NT2/D1 (cell line): Measurements from ENCODE around the gene FRMD5.
"Not testable (repeated sequence)": the region's sequence is repeated elsewhere in the genome, so short reads cannot be mapped to it uniquely, and the experiment has no call there.

Source experiments
- DNase-seq: peaks from one replicate; pipeline ENCODE4 v3.0.0-alpha.2; 2011; ENCODE audit warnings: low read depth, low spot score
- H3K27me3 ChIP-seq: 2 replicates; pipeline ENCODE4 v1.6.0; 2011; ENCODE audit warnings: mild to moderate bottlenecking; ENCODE audit not compliant: insufficient read length, insufficient read depth
- H3K36me3 ChIP-seq: 2 replicates; pipeline ENCODE4 v1.6.1; 2011; ENCODE audit warnings: mild to moderate bottlenecking, low read length, mixed read lengths; ENCODE audit not compliant: insufficient read depth, insufficient read length
- H3K4me1 ChIP-seq: 2 replicates; pipeline ENCODE4 v1.5.1; 2011; ENCODE audit not compliant: insufficient read depth, insufficient read length
- H3K4me3 ChIP-seq: 2 replicates; pipeline ENCODE4 v1.5.1; 2011; ENCODE audit warnings: low read depth; ENCODE audit not compliant: insufficient read length
- H3K9ac ChIP-seq: 2 replicates; pipeline ENCODE4 v1.6.0; 2011; ENCODE audit warnings: low read depth; ENCODE audit not compliant: insufficient read length
- H3K9me3 ChIP-seq: 2 replicates; pipeline ENCODE4 v1.5.1; 2011; ENCODE audit warnings: mild to moderate bottlenecking, low read length; ENCODE audit not compliant: insufficient read depth
- SUZ12 ChIP-seq: IDR thresholded peaks from 2 replicates; pipeline ENCODE4 v1.6.1; 2011; ENCODE audit not compliant: insufficient read length, insufficient read depth; ENCODE audit errors: extremely low read depth
- YY1 ChIP-seq: IDR thresholded peaks from 2 replicates; pipeline ENCODE4 v1.6.1; 2011; ENCODE audit not compliant: insufficient read length, insufficient read depth
- ZNF274 ChIP-seq: IDR thresholded peaks from 2 replicates; pipeline ENCODE4 v1.6.1; 2011; ENCODE audit warnings: mild to moderate bottlenecking, low read depth, low read length

The FRMD5 gene

GRCh38 chr15:43867096-43867495 is 328.0 kb downstream of the FRMD5 start:
- no peak for DNase-seq
- Histone ChIP-seq H3K4me3 (no peak overlapping the region), H3K9me3 (no peaks in the 10 kb centered on the region), H3K27me3 (no peaks in the 10 kb centered on the region), H3K36me3 (peaks cover 8% of the 10 kb centered on the region), H3K4me1 (no peaks in the 10 kb centered on the region), H3K9ac (no peak overlapping the region)
- TF ChIP-seq ZNF274 (no peak), YY1 (no peak), SUZ12 (no peak)

- H3K27me3 ChIP-seq, H3K36me3 ChIP-seq, H3K4me1 ChIP-seq, H3K9ac ChIP-seq, H3K9me3 ChIP-seq, H3K4me3 ChIP-seq, DNase-seq: not testable (repeated sequence)
Measured at GRCh38 chr15:43866636-43867035, 328.4 kb downstream of the FRMD5 start.

- peaks cover 26% of the 10 kb centered on the region for H3K36me3 ChIP-seq
- H3K27me3 ChIP-seq: no peaks in the 10 kb centered on the region
- no peaks in the 10 kb centered on the region for H3K4me1 ChIP-seq
- no peak for DNase-seq
- TF ChIP-seq SUZ12 (no peak), ZNF274 (no peak), YY1 (no peak)
- no peak overlapping the region for H3K9ac ChIP-seq
- H3K4me3 ChIP-seq: no peak overlapping the region
- H3K9me3 ChIP-seq: no peaks in the 10 kb centered on the region
Measured at GRCh38 chr15:43859546-43859945, 335.5 kb downstream of the FRMD5 start.

GRCh38 chr15:43854801-43855200 is 340.3 kb downstream of the FRMD5 start:
- Histone ChIP-seq H3K36me3 (peaks cover 26% of the 10 kb centered on the region), H3K9me3 (no peaks in the 10 kb centered on the region), H3K4me1 (no peaks in the 10 kb centered on the region), H3K9ac (no peak overlapping the region), H3K27me3 (no peaks in the 10 kb centered on the region), H3K4me3 (no peak overlapping the region)
- no peak for DNase-seq
- TF ChIP-seq YY1 (no peak), ZNF274 (no peak), SUZ12 (no peak)

GRCh38 chr15:43852607-43853006 is 342.5 kb downstream of the FRMD5 start:
- no peak for DNase-seq
- Histone ChIP-seq H3K4me1 (no peaks in the 10 kb centered on the region), H3K36me3 (peaks cover 20% of the 10 kb centered on the region), H3K9ac (no peak overlapping the region), H3K9me3 (no peaks in the 10 kb centered on the region), H3K4me3 (no peak overlapping the region), H3K27me3 (no peaks in the 10 kb centered on the region)
- TF ChIP-seq YY1 (no peak), ZNF274 (no peak), SUZ12 (no peak)

GRCh38 chr15:43851251-43851650 is 343.8 kb downstream of the FRMD5 start:
- Histone ChIP-seq H3K27me3 (no peaks in the 10 kb centered on the region), H3K4me3 (no peak overlapping the region), H3K9me3 (no peaks in the 10 kb centered on the region), H3K36me3 (peaks cover 18% of the 10 kb centered on the region), H3K9ac (no peak overlapping the region), H3K4me1 (no peaks in the 10 kb centered on the region)
- TF ChIP-seq ZNF274 (no peak), SUZ12 (no peak), YY1 (no peak)
- no peak for DNase-seq

- Histone ChIP-seq H3K9ac (no peak overlapping the region), H3K36me3 (peaks cover 14% of the 10 kb centered on the region), H3K27me3 (no peaks in the 10 kb centered on the region), H3K4me1 (no peaks in the 10 kb centered on the region), H3K4me3 (no peak overlapping the region), H3K9me3 (no peaks in the 10 kb centered on the region)
- no peak for TF ChIP-seq SUZ12
- DNase-seq: no peak
Measured at GRCh38 chr15:43845421-43845820, 349.6 kb downstream of the FRMD5 start.

GRCh38 chr15:43832485-43832884 is 362.6 kb downstream of the FRMD5 start:
- not testable (repeated sequence) for H3K9ac ChIP-seq, DNase-seq

GRCh38 chr15:43831519-43832052 is 363.5 kb downstream of the FRMD5 start:
- H3K9ac ChIP-seq, H3K4me3 ChIP-seq, H3K9me3 ChIP-seq, H3K27me3 ChIP-seq, DNase-seq, H3K36me3 ChIP-seq, H3K4me1 ChIP-seq: not testable (repeated sequence)

More at GRCh38 chr15:43832485-43832884, 362.6 kb downstream of the FRMD5 start:
- not testable (repeated sequence) for H3K4me1 ChIP-seq, H3K27me3 ChIP-seq, H3K4me3 ChIP-seq, H3K9me3 ChIP-seq, H3K36me3 ChIP-seq

- H3K27me3 ChIP-seq, DNase-seq, H3K9me3 ChIP-seq, H3K9ac ChIP-seq, H3K4me1 ChIP-seq, H3K36me3 ChIP-seq, H3K4me3 ChIP-seq: not testable (repeated sequence)
Measured at GRCh38 chr15:43830691-43831275, 364.3 kb downstream of the FRMD5 start.
